ENCODE data around the gene EPS8L2. TPM values are rescaled to one million over a fixed set of nuclear protein-coding genes. Genes with fewer than 3 reads are reported as not detected.

EPS8L2 gene
- polyA plus RNA-seq, 3 donors = 128 to 189 (median 150) TPM

DNA sequence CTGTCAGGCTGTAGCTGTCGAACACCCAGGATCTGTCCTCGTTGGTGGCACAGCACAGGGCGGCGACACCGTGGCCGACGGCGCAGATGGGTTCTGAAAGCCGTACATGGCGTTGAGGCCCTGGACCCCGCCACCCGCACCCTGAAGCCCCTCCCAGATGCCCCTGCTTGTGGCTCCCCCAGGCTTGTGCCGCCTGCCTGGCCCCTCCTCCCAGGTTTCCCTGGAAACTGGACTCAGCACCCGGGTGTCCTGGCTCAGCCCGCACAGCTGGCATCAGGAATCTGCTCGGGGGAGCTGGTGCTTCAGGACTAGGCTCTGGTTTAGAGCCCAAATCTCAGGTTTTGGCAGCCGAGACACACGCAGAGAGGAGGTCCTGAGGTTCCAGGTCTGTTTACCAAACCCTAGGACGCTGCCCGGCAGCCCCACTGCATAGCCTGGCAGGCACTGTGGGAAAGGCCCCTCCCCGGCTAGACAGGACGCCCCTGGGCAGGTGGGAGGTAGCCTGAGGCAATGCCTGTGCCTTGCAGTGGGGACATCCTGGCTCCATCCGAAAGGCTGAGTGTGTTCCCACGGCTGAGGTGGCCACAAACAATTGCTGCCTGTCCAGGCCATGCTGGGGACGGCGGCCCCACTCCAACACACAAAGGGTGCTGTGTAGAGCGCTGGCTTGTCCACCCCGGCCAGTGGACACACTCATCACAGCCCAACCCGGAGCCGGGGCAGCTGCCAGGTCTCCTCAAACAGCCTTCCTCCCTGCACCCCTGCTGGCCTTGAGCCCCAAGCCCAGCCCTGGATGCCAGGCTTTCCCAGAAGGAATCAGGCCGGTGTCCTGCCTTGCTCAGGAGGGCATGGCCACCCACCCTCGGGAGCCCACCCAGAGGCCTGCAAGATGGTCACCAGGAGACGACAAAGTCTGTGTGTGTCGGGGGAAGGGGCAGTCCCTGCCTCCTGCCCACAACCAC lies 66.7 kb downstream of the EPS8L2 start:
- DNase-seq = no peak

GRCh38 chr11:773425-773824 lies 67.4 kb downstream of the EPS8L2 start:
- DNase-seq = no peak

DNA sequence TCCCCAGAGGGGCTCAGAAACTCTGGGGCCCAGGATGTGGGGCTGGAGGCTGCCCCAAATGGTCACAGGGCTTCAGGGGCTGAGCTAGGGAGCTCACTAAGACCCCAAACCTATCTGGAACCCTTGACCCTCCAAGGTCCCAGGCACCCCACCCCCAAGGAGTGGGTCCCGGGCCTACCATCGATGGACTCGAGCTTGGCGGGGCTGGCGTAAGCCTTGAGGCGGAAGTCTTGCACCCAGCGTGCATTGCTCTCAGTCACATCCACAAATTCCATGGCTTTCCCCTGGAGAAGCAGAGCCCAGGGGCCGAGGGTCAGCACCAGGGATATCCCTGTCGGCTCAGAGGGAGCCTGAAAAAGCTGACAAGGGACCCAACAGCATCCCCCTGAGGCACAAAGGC lies 67.8 kb downstream of the EPS8L2 start:
- DNase-seq = no peak

DNA sequence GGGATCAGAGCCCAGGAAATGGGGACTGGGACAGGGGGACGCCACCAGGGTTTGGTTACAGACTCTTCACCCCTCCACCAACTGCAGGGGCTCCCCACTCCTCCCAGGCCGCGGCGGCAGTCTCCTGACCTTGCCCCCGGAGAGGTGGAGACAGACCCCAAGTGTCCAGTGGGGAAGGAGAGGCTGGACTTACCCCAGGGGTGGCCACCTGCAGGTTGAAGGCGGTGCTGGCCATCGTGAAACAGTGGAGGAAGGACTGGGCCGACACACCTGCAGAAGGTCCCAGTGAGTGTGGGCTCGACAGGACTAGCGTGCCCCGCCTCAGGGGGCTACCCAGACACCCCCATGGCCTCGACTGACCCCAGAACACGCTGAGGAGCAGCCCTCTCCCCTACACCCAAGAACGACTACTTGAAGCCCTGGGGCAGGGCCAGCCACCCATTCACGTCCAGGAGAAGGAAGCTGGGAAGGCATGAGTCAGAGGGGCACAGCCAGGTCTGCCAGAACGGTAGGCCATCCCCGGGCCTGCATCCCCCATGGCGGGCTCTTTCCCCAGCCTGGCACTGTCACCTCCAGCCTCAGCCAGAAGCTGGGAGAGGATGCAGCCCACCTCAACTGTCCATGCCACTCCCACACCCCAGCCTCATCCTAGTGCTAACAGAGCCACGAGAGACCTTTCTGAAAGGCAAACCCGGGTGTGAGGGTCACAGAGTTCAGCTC lies 69.0 kb downstream of the EPS8L2 start:
- DNase-seq = no peak

- no peak for DNase-seq
Observed at GRCh38 chr11:776263-776560, 70.2 kb downstream of the EPS8L2 start.

DNA sequence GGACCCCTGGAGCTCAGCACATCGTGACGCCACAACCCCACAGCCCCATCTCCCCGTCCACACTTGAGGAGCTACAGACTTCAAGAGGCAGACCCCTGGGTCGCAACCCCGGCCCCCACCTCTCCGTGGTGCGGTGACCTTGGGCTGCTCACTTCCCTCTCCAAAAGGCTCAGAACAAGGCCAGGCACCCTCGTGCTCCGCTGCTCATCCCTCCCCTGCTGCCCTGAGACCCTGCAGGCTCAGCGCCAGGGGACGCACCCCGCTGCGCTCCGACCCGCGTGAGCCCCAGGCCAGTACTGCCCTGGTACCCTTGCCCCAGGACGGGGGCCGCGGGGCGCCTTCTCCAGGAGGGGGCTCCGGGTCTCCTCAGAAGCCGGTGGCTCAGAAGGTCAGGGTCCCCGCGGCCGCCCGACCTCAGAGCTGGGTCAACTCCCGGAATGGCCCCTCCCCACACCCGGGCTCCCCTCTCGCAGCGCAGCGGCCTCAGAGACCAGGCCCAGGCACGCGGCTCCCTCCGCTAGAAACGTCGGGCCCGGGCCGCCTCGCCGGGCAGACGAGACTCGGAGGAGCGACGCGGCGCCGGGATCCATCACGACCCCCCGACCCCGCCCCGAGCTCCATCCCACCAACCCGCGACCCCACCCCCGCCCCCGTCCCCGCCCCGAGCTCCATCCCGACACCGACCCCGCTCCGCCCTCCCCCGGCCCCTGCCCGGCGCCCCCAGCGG lies 70.7 kb downstream of the EPS8L2 start:
- DNase-seq = no peak

Other genes starting within 250 kb of the EPS8L2 start
- 100 to 1,000 TPM in 2 of 3 donors, 10 to 100 TPM in 1; 99.2 to 115 (median 110) TPM for gene RNH1, start 199.0 kb upstream of the EPS8L2 start, polyA plus RNA-seq (ENCODE audit: insufficient read length in 3 of 3)
- 10 to 100 TPM; 48.3 to 62.5 (median 56.2) TPM for gene HRAS, start 170.7 kb upstream of the EPS8L2 start, polyA plus RNA-seq (ENCODE audit: insufficient read length in 3 of 3)
- 1 to 10 TPM; 5.4 to 6.4 (median 5.5) TPM for gene LRRC56, start 168.7 kb upstream of the EPS8L2 start, polyA plus RNA-seq (ENCODE audit: insufficient read length in 3 of 3)
- gene LMNTD2, start 145.5 kb upstream of the EPS8L2 start, polyA plus RNA-seq (ENCODE audit: insufficient read length in 3 of 3) = 1 to 10 TPM; 4.2 to 4.9 (median 4.6) TPM
- gene RASSF7, start 145.3 kb upstream of the EPS8L2 start, polyA plus RNA-seq (ENCODE audit: insufficient read length in 3 of 3) = 10 to 100 TPM; 58.0 to 66.3 (median 64.5) TPM
- gene PHRF1, start 129.8 kb upstream of the EPS8L2 start, polyA plus RNA-seq (ENCODE audit: insufficient read length in 3 of 3) = 10 to 100 TPM; 26.8 to 30.4 (median 28.3) TPM
- 10 to 100 TPM; 11.0 to 11.7 (median 11.2) TPM for gene IRF7, start 90.3 kb upstream of the EPS8L2 start, polyA plus RNA-seq (ENCODE audit: insufficient read length in 3 of 3)
- 10 to 100 TPM; 42.6 to 56.2 (median 47.7) TPM for gene CDHR5, start 81.3 kb upstream of the EPS8L2 start, polyA plus RNA-seq (ENCODE audit: insufficient read length in 3 of 3)
- gene SCT, start 79.0 kb upstream of the EPS8L2 start, polyA plus RNA-seq (ENCODE audit: insufficient read length in 3 of 3) = 1 to 10 TPM in 2 of 3 donors, under 1 TPM in 1; 0.87 to 2.3 (median 2.3) TPM
- gene DRD4, start 69.0 kb upstream of the EPS8L2 start, polyA plus RNA-seq (ENCODE audit: insufficient read length in 3 of 3) = 1 to 10 TPM; 3.8 to 5.4 (median 4.2) TPM
- 10 to 100 TPM; 55.3 to 61.9 (median 55.6) TPM for gene DEAF1, start 11.0 kb upstream of the EPS8L2 start, polyA plus RNA-seq (ENCODE audit: insufficient read length in 3 of 3)
- gene TMEM80, start 10.4 kb upstream of the EPS8L2 start, polyA plus RNA-seq (ENCODE audit: insufficient read length in 3 of 3) = 10 to 100 TPM; 41.9 to 62.1 (median 59.9) TPM
- gene TALDO1, start 41.2 kb downstream of the EPS8L2 start, polyA plus RNA-seq (ENCODE audit: insufficient read length in 3 of 3) = 100 to 1,000 TPM; 129 to 137 (median 130) TPM
- 100 to 1,000 TPM in 1 of 3 donors, 10 to 100 TPM in 2; 85.0 to 111 (median 90.3) TPM for gene GATD1, start 71.3 kb downstream of the EPS8L2 start, polyA plus RNA-seq (ENCODE audit: insufficient read length in 3 of 3)
- gene CEND1, start 83.9 kb downstream of the EPS8L2 start, polyA plus RNA-seq (ENCODE audit: insufficient read length in 3 of 3) = 1 to 10 TPM in 1 of 3 donors, under 1 TPM in 2; 0.64 to 1.3 (median 0.83) TPM
- gene SLC25A22, start 92.0 kb downstream of the EPS8L2 start, polyA plus RNA-seq (ENCODE audit: insufficient read length in 3 of 3) = 10 to 100 TPM; 16.0 to 20.9 (median 20.6) TPM
- gene PIDD1, start 99.0 kb downstream of the EPS8L2 start, polyA plus RNA-seq (ENCODE audit: insufficient read length in 3 of 3) = 10 to 100 TPM; 11.8 to 14.4 (median 13.0) TPM
- 1,000 to 10,000 TPM; 1,087 to 1,248 (median 1,229) TPM for gene RPLP2, start 103.7 kb downstream of the EPS8L2 start, polyA plus RNA-seq (ENCODE audit: insufficient read length in 3 of 3)
- gene PNPLA2, start 112.7 kb downstream of the EPS8L2 start, polyA plus RNA-seq (ENCODE audit: insufficient read length in 3 of 3) = 10 to 100 TPM; 66.0 to 79.1 (median 74.7) TPM
- gene CRACR2B, start 121.7 kb downstream of the EPS8L2 start, polyA plus RNA-seq (ENCODE audit: insufficient read length in 3 of 3) = 10 to 100 TPM; 16.7 to 21.7 (median 20.0) TPM
- gene CD151, start 126.7 kb downstream of the EPS8L2 start, polyA plus RNA-seq (ENCODE audit: insufficient read length in 3 of 3) = 100 to 1,000 TPM; 207 to 225 (median 220) TPM
- gene POLR2L, start 136.3 kb downstream of the EPS8L2 start, polyA plus RNA-seq (ENCODE audit: insufficient read length in 3 of 3) = 100 to 1,000 TPM; 106 to 132 (median 125) TPM
- gene TSPAN4, start 136.6 kb downstream of the EPS8L2 start, polyA plus RNA-seq (ENCODE audit: insufficient read length in 3 of 3) = 10 to 100 TPM; 76.0 to 92.3 (median 85.2) TPM
- 100 to 1,000 TPM; 113 to 125 (median 114) TPM for gene CHID1, start 204.6 kb downstream of the EPS8L2 start, polyA plus RNA-seq (ENCODE audit: insufficient read length in 3 of 3)
- 100 to 1,000 TPM in 2 of 3 donors, 10 to 100 TPM in 1; 99.5 to 126 (median 117) TPM for gene AP2A2, start 219.6 kb downstream of the EPS8L2 start, polyA plus RNA-seq (ENCODE audit: insufficient read length in 3 of 3)

Data from renal pelvis (tissue), 4 donors.